ENCODE results near the gene KRT84.

GRCh38 chr12:52372216-52373154, 13.0 kb downstream of the KRT84 start:
- TF ChIP-seq POLR2AphosphoS5 (IDR thresholded peaks at IDR 0.05; ENCODE audit: low read depth, low read length) (no peak), SIN3A (IDR thresholded peaks at IDR 0.05; ENCODE audit: borderline replicate concordance, insufficient read depth, low read length) (no peak), REST (IDR thresholded peaks at IDR 0.05; ENCODE audit: insufficient read depth in 1 of 2, low read depth in 2 of 2, low read length in 2 of 2) (no peak), TAF1 (IDR thresholded peaks at IDR 0.05; ENCODE audit: borderline replicate concordance, insufficient read depth, low read length) (no peak), FOXP2 (optimal IDR thresholded peaks at IDR 0.05; ENCODE audit: borderline replicate concordance, extremely low read depth, extremely low read length, insufficient read depth) (no peak)

Data from PFSK-1 (cell line).